GM13976 (cell line): ENCODE measurements around the gene TTYH3.

Experiments
- DNase-seq: peaks from one replicate; pipeline ENCODE4 v3.0.0; 2012; ENCODE audit warnings: low spot score
- CTCF ChIP-seq: IDR thresholded peaks from 2 replicates; pipeline ENCODE4 v1.5.1; 2012; ENCODE audit warnings: borderline replicate concordance, mild to moderate bottlenecking; ENCODE audit not compliant: insufficient read depth; ENCODE audit errors: extremely low read depth, missing control alignments, control extremely low read depth
- in situ Hi-C: fragments of 300-500 bp; cut with MboI; formaldehyde crosslinking; loops from one replicate; pipeline ENCODE4 v1.12.0; 2022; ENCODE audit warnings: low sequenced_read_pairs, mixed read lengths, inconsistent platforms; ENCODE audit not compliant: unreplicated experiment

TTYH3 gene

DNA sequence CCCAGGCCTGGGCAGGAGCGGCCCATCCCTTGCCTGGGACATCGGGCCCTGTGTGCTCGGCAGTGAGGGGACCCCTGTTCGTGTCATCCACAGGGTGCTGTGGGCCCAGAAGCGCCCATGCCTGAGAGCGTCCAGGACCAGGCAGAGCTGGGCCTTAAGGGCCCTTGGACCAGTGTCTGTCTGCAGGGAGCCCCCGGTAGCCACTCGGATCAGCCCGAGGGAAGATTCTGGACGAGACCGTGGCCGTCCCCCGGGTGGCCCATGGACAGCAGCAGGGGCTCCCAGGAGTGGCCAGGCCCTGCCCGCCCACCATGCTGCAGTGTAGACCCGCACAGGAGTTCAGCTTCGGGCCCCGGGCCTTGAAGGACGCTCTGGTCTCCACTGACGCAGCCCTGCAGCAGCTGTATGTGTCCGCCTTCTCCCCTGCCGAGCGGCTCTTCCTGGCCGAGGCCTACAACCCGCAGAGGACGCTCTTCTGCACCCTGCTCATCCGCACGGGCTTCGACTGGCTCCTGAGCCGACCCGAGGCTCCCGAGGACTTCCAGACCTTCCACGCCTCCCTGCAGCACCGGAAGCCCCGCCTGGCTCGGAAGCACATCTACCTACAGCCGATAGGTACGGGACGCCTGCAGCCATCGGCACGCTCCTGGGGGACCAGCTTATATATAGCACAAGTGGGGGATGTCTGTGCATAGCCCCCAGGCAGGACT is 68.5 kb downstream of the TTYH3 start:
- DNase-seq = no peak
- no peak for TF ChIP-seq CTCF
- in situ Hi-C loops = no loop called here

GRCh38 chr7:2701424-2701823 is 69.6 kb downstream of the TTYH3 start:
- in situ Hi-C loops = no loop called here
- TF ChIP-seq CTCF = no peak
- DNase-seq = no peak

DNA sequence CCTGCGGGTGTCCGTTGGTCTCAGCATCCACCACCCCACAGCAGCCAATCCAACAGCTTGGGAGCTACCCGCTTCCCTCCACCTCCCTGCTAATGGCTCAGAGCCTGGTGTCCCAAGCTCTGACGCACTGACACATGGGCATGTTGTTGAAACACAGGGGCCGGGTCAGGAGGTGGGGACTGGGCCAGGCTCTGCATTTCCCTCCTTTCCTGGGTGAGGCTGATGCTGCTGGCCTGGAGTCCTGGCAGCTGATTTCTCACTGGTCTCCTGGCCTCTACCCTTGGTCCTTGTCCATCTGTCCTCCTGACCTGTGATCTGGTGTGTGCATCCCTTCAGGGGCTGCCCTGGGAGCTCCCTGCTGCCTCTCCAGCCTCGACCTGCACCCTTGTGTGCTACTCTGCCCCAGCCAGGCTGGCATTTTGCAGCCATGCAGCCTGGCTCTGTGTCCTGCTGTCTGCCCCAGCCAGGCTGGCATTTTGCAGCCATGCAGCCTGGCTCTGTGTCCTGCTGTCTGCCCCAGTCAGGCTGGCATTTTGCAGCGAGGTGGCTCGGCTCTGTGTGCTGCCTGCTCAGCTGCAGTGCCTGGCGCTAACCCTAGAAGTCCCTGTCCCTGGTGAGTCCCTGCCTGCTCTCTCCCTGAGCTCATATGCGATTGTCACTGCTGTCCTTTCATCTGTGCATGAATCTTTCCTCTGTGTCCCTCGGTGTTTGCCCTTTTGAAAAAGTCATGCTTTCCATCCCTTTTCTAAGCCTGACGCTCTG is 70.2 kb downstream of the TTYH3 start:
- in situ Hi-C loops = no loop called here
- no peak for TF ChIP-seq CTCF
- no peak for DNase-seq

- in situ Hi-C loops = no loop called here
- no peak for DNase-seq
- TF ChIP-seq CTCF = no peak
These were observed 70.8 kb downstream of the TTYH3 start for GRCh38 chr7:2702594-2702957.

- no peak for TF ChIP-seq CTCF
- no peak for DNase-seq
- in situ Hi-C loops = loop anchor here (5.0 kb wide), 1 partner anchor 33 kb away; no protein-coding TSS in a partner anchor
These were observed 73.7 kb downstream of the TTYH3 start for GRCh38 chr7:2705371-2706096.

DNA sequence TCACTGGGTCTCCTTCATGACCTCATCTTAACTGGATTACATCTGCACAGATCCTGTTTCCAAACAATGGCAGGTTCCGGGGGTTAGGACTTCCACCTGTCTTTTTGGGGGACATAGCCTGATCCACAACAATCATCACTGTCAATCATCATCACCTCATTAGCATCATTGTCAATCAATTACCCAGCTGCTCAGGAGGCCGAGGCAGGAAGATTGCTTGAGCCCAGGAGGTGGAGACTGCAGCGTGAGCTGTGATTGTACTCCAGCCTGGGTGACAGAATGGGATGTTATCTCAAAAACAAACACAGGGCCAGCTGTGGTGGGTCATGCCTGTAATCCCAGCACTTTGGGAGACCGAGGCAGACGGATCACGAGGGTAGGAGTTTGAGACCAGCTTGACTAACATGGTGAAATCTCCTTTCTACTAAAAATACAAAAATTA is 74.9 kb downstream of the TTYH3 start:
- no peak for DNase-seq
- no peak for TF ChIP-seq CTCF
- in situ Hi-C loops = loop anchor here (5.0 kb wide), 1 partner anchor 34 kb away; no protein-coding TSS in a partner anchor
